ENCODE measurements around the gene C1orf50.
"Not testable (repeated sequence)": the region's sequence is repeated elsewhere in the genome, so short reads cannot be mapped to it uniquely, and the experiment has no call there.

The C1orf50 gene

DNA sequence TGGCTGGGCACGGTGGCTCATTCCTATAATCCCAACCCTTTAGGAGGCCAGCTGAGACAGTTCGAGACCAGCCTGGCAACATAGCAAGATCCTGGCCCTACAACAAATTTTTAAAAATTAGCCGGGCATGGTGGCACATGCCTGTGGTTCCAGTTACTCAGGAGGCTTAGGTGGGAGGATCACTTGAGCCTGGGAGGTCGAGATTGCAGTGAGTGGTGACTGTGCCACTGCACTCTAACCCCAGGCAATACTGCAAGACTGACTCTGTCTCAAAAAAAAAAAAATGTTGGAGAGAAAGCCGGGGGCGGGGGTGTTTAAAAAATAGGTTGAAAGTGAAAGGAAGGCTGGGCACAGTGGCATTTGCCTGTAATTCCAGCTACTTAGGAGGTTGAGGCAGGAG lies 43.5 kb upstream of the C1orf50 start:
- H3K4me3 ChIP-seq (ENCODE audit: low read depth in 1 of 2, low read length in 2 of 2), result no peak overlapping the region
- H3K4me2 ChIP-seq (ENCODE audit: insufficient read depth, low read length), result no peak overlapping the region
- H3K79me2 ChIP-seq (ENCODE audit: insufficient read depth, low read length), result no peaks in the 10 kb centered on the region
- no peak for DNase-seq
- no peak for ATAC-seq (ENCODE audit: insufficient read depth, low read depth)
- no peak overlapping the region for H2AFZ ChIP-seq (ENCODE audit: low read depth, low read length)
- H3K9me3 ChIP-seq (ENCODE audit: insufficient read depth, low read length, severe bottlenecking), result no peaks in the 10 kb centered on the region
- no peaks in the 10 kb centered on the region for H3K4me1 ChIP-seq (ENCODE audit: insufficient read depth, low read length)
- H3K36me3 ChIP-seq (ENCODE audit: insufficient read depth, low read length), result peaks cover 5% of the 10 kb centered on the region
- H3K27ac ChIP-seq (ENCODE audit: low read length), result no peak overlapping the region
- H3K27me3 ChIP-seq (ENCODE audit: insufficient read depth, low read length, poor library complexity), result no peaks in the 10 kb centered on the region
- H3K9ac ChIP-seq (ENCODE audit: low read depth, low read length), result no peak overlapping the region
- TF ChIP-seq, protein P1, sequence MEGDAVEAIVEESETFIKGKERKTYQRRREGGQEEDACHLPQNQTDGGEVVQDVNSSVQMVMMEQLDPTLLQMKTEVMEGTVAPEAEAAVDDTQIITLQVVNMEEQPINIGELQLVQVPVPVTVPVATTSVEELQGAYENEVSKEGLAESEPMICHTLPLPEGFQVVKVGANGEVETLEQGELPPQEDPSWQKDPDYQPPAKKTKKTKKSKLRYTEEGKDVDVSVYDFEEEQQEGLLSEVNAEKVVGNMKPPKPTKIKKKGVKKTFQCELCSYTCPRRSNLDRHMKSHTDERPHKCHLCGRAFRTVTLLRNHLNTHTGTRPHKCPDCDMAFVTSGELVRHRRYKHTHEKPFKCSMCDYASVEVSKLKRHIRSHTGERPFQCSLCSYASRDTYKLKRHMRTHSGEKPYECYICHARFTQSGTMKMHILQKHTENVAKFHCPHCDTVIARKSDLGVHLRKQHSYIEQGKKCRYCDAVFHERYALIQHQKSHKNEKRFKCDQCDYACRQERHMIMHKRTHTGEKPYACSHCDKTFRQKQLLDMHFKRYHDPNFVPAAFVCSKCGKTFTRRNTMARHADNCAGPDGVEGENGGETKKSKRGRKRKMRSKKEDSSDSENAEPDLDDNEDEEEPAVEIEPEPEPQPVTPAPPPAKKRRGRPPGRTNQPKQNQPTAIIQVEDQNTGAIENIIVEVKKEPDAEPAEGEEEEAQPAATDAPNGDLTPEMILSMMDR (IDR thresholded peaks at IDR 0.05; ENCODE audit: borderline replicate concordance, extremely low read depth, low read length, poor library complexity, severe bottlenecking), result no peak
- no peak for TF ChIP-seq EZH2 (IDR thresholded peaks at IDR 0.05; ENCODE audit: borderline replicate concordance, low read depth, low read length, severe bottlenecking)
- no peaks in the 10 kb centered on the region for H4K20me1 ChIP-seq (ENCODE audit: insufficient read depth, low read length)

GRCh38 chr1:42725820-42726219 lies 41.2 kb upstream of the C1orf50 start:
- H3K4me1 ChIP-seq (ENCODE audit: insufficient read depth, low read length); H3K4me2 ChIP-seq (ENCODE audit: insufficient read depth, low read length); ATAC-seq (ENCODE audit: insufficient read depth, low read depth); H2AFZ ChIP-seq (ENCODE audit: low read depth, low read length); H3K79me2 ChIP-seq (ENCODE audit: insufficient read depth, low read length); H3K9ac ChIP-seq (ENCODE audit: low read depth, low read length); DNase-seq; H3K36me3 ChIP-seq (ENCODE audit: insufficient read depth, low read length); H4K20me1 ChIP-seq (ENCODE audit: insufficient read depth, low read length); H3K27ac ChIP-seq (ENCODE audit: low read length); H3K27me3 ChIP-seq (ENCODE audit: insufficient read depth, low read length, poor library complexity); H3K9me3 ChIP-seq (ENCODE audit: insufficient read depth, low read length, severe bottlenecking); H3K4me3 ChIP-seq (ENCODE audit: low read depth in 1 of 2, low read length in 2 of 2): not testable (repeated sequence)

- Histone ChIP-seq H3K9me3 (ENCODE audit: insufficient read depth, low read length, severe bottlenecking) (no peaks in the 10 kb centered on the region), H3K27ac (ENCODE audit: low read length) (no peak overlapping the region), H3K27me3 (ENCODE audit: insufficient read depth, low read length, poor library complexity) (no peaks in the 10 kb centered on the region), H3K4me1 (ENCODE audit: insufficient read depth, low read length) (no peaks in the 10 kb centered on the region), H3K4me2 (ENCODE audit: insufficient read depth, low read length) (no peak overlapping the region), H4K20me1 (ENCODE audit: insufficient read depth, low read length) (no peaks in the 10 kb centered on the region), H2AFZ (ENCODE audit: low read depth, low read length) (no peak overlapping the region), H3K9ac (ENCODE audit: low read depth, low read length) (no peak overlapping the region), H3K36me3 (ENCODE audit: insufficient read depth, low read length) (no peaks in the 10 kb centered on the region), H3K79me2 (ENCODE audit: insufficient read depth, low read length) (no peaks in the 10 kb centered on the region), H3K4me3 (ENCODE audit: low read depth in 1 of 2, low read length in 2 of 2) (no peak overlapping the region)
- DNase-seq (no peak), ATAC-seq (ENCODE audit: insufficient read depth, low read depth) (no peak)
- TF ChIP-seq, protein P1 (IDR thresholded peaks at IDR 0.05; ENCODE audit: borderline replicate concordance, extremely low read depth, low read length, poor library complexity, severe bottlenecking), result peak; percentile 7
- no peak for TF ChIP-seq EZH2 (IDR thresholded peaks at IDR 0.05; ENCODE audit: borderline replicate concordance, low read depth, low read length, severe bottlenecking)
These were observed 37.0 kb upstream of the C1orf50 start for GRCh38 chr1:42730002-42730401.

DNA sequence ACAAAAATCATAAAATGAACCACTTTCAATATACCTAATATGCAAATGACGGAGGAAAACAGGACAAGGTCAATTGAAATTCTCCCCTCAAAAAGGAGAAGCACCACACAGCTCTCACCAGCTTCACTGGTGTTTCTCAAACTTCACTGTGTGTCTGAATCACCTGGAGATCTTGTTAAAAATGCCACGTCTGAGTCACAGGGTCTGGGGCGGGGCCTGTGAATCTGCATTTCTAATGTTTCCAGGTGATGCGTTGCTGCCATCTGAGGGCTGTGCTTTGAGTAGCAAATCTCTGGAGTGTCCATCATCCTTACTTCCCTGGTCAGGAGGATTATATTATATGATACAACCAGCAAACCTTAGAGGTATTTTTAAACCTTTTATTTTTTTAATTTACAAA lies 36.1 kb upstream of the C1orf50 start:
- Histone ChIP-seq H4K20me1 (ENCODE audit: insufficient read depth, low read length) (no peaks in the 10 kb centered on the region), H3K9me3 (ENCODE audit: insufficient read depth, low read length, severe bottlenecking) (no peaks in the 10 kb centered on the region), H3K79me2 (ENCODE audit: insufficient read depth, low read length) (no peaks in the 10 kb centered on the region), H3K4me2 (ENCODE audit: insufficient read depth, low read length) (no peak overlapping the region), H3K27ac (ENCODE audit: low read length) (no peak overlapping the region), H3K4me1 (ENCODE audit: insufficient read depth, low read length) (no peaks in the 10 kb centered on the region), H3K4me3 (ENCODE audit: low read depth in 1 of 2, low read length in 2 of 2) (no peak overlapping the region), H3K9ac (ENCODE audit: low read depth, low read length) (no peak overlapping the region), H2AFZ (ENCODE audit: low read depth, low read length) (no peak overlapping the region), H3K27me3 (ENCODE audit: insufficient read depth, low read length, poor library complexity) (no peaks in the 10 kb centered on the region), H3K36me3 (ENCODE audit: insufficient read depth, low read length) (no peaks in the 10 kb centered on the region)
- TF ChIP-seq, protein P1 (IDR thresholded peaks at IDR 0.05; ENCODE audit: borderline replicate concordance, extremely low read depth, low read length, poor library complexity, severe bottlenecking), result peak; percentile 33
- no peak for TF ChIP-seq EZH2 (IDR thresholded peaks at IDR 0.05; ENCODE audit: borderline replicate concordance, low read depth, low read length, severe bottlenecking)
- no peak for DNase-seq
- no peak for ATAC-seq (ENCODE audit: insufficient read depth, low read depth)

Measured in DND-41 (cell line).